Ascending aorta (tissue), 2 donors: ENCODE data around the gene POLQ. TPM values are rescaled to one million over a fixed set of nuclear protein-coding genes. Genes with fewer than 3 reads are reported as not detected.

Source experiments
- DNase-seq, 2 donors: peaks; one replicate each; pipeline ENCODE4 v3.0.0-alpha.2; 2019; ENCODE audit warnings: low spot score in 2 of 2
- H3K27ac ChIP-seq, 2 donors: fragments of 200-600 bp; sonication (generic); one replicate each; pipeline ENCODE4 v1.5.1; 2016 to 2017; ENCODE audit warnings: mild to moderate bottlenecking in 1 of 2
- H3K27me3 ChIP-seq: fragments of 200-600 bp; sonication (generic); one replicate; pipeline ENCODE4 v1.5.1; 2017
- H3K36me3 ChIP-seq, 2 donors: fragments of 200-600 bp; sonication (generic); one replicate each; pipeline ENCODE4 v1.5.1; 2016
- H3K4me1 ChIP-seq, 2 donors: fragments of 200-600 bp; sonication (generic); one replicate each; pipeline ENCODE4 v1.5.1; 2016 to 2017; ENCODE audit warnings: mild to moderate bottlenecking in 1 of 2
- H3K4me3 ChIP-seq, 2 donors: fragments of 200-600 bp; sonication (generic); one replicate each; pipeline ENCODE4 v1.5.1; 2016 to 2017; ENCODE audit warnings: mild to moderate bottlenecking in 1 of 2
- H3K9me3 ChIP-seq, 2 donors: fragments of 200-600 bp; sonication (generic); one replicate each; pipeline ENCODE4 v1.5.1; 2016
- intact Hi-C: fragments of 100-400 bp; cut with DNase I; formaldehyde crosslinking; loops from one replicate; pipeline ENCODE4 v1.15.1; 2023
- total RNA-seq: library from RNA; depleted of rRNA; stranded (reverse); fragments of >200 nt; gene quantifications from one replicate; pipeline ENCODE4 v1.1.0, GENCODE V29; 2016
- TF ChIP-seq, protein P1 (sequence below), 3 experiments: fragments of 200-600 bp in 2 of 3; fragments of 450-650 bp in 1 of 3; sonication (generic) in 2 of 3; IDR thresholded peaks; one replicate each; pipeline ENCODE4 v1.5.1; 2016 to 2019; ENCODE audit warnings: antibody characterized with exemption in 3 of 3, mild to moderate bottlenecking in 1 of 3, moderate library complexity in 1 of 3

The POLQ gene
- total RNA-seq, 1 donor from 2014 or later = not detected

DNA sequence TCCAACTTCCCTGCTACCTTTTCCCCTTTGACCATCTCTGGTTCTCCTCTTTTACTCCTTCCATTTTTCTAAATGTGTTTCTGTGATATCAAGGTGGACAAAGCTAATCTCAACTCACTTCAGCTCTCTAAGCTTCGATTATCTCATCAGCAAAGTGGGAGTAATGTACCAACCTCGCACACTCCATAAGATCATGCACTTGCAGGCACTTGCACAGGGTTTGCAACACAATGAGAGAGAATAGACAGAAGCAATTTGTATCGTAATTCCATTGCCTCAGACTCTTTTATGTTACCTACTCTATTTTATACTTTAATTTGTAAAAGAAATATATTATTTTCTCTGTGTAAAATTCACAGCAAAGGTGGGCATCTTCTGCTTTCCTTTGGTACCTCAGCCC, 7.0 kb upstream of the POLQ start:
- DNase-seq = no peak
- intact Hi-C loops = no loop called here
- no peaks in the 10 kb centered on the region for H3K4me1 ChIP-seq
- no peak overlapping the region for H3K27ac ChIP-seq
- TF ChIP-seq, protein P1, sequence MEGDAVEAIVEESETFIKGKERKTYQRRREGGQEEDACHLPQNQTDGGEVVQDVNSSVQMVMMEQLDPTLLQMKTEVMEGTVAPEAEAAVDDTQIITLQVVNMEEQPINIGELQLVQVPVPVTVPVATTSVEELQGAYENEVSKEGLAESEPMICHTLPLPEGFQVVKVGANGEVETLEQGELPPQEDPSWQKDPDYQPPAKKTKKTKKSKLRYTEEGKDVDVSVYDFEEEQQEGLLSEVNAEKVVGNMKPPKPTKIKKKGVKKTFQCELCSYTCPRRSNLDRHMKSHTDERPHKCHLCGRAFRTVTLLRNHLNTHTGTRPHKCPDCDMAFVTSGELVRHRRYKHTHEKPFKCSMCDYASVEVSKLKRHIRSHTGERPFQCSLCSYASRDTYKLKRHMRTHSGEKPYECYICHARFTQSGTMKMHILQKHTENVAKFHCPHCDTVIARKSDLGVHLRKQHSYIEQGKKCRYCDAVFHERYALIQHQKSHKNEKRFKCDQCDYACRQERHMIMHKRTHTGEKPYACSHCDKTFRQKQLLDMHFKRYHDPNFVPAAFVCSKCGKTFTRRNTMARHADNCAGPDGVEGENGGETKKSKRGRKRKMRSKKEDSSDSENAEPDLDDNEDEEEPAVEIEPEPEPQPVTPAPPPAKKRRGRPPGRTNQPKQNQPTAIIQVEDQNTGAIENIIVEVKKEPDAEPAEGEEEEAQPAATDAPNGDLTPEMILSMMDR (IDR thresholded peaks at IDR 0.05) = no peak
- no peaks in the 10 kb centered on the region for H3K27me3 ChIP-seq
- H3K9me3 ChIP-seq = no peaks in the 10 kb centered on the region
- H3K4me3 ChIP-seq = no peak overlapping the region
- H3K36me3 ChIP-seq = no peaks in the 10 kb centered on the region

DNA sequence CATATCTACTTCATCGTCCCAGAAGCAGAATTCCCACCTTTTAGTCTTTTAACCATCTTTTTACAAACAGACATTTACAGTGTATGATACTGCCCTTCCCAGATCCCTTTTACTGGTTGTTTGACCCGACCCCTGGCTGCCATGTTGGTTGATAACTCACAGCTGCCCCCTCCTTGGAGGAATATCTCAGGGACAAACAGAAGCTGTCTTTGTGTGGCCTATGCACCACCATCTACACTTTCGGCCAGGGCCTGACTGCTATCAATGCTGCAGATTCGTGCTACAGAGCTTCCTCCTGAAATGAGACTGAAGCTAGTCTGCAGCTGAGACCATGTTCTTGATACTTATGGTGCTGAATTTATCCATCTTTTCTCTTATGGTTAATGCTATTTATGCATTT, 6.6 kb upstream of the POLQ start:
- Histone ChIP-seq H3K4me1 (no peaks in the 10 kb centered on the region), H3K36me3 (no peaks in the 10 kb centered on the region), H3K4me3 (peak overlapping the region in 1 of 2 donors; percentile 8), H3K9me3 (no peaks in the 10 kb centered on the region), H3K27ac (no peak overlapping the region), H3K27me3 (no peaks in the 10 kb centered on the region)
- DNase-seq = no peak
- intact Hi-C loops = no loop called here
- TF ChIP-seq, protein P1 (IDR thresholded peaks at IDR 0.05) = no peak

DNA sequence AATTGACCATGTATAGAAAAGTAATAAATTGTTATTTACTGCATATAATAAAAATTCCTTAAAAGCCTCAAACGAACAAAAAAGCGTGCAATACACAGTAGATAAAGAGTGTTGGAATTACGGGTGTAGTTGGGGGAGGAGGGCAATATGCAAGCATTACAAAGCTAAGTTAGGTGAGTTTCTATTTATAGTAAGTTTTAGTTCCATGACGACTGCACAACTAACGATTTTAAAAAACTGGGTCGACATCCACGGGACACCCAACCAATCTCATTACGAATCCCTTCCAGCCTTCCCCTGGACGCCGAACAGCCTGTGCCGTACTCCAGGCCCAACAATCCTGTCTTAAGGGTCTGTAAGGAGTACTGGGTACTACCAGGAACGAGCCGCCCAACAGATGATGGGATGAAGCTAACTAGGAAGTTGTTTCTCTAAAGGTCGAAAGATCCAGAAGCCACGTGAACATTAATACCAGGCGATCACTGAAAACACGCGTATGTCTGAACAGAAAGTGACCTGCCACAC, 677 bp downstream of the POLQ start:
- Histone ChIP-seq H3K36me3 (no peaks in the 10 kb centered on the region), H3K4me1 (peaks cover 3 to 5% of the 10 kb centered on the region in 2 donors), H3K4me3 (peak overlapping the region; percentile 55 to 66), H3K27ac (no peak overlapping the region), H3K9me3 (no peaks in the 10 kb centered on the region), H3K27me3 (no peaks in the 10 kb centered on the region)
- TF ChIP-seq, protein P1 (IDR thresholded peaks at IDR 0.05) = no peak
- no peak for DNase-seq
- intact Hi-C loops = loop anchor here (5.0 to 10.0 kb wide), 3 partner anchors 102 to 840 kb away; partner anchors contain the start of genes FAM162A, GOLGB1 and MIX23

DNA sequence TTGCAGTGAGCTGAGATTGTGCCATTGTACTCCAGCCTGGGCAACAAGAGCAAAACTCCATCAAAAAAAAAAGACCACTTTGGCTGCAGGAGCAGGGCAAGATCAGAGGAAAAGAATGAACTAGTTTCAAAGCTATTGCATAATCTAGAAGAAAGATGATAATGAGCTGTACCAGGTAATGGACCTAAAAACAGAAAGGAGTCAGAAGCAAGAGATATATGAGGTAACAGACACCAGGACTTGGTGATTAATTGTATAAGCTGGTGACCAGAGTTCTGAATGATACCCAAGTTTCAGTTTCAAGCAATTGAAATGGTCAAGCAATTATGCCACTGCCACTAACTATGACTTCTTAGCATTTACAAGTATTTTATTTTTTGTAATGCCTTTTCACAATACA, 2.9 kb downstream of the POLQ start:
- Histone ChIP-seq H3K36me3 (no peaks in the 10 kb centered on the region), H3K27me3 (no peaks in the 10 kb centered on the region), H3K4me3 (no peak overlapping the region), H3K4me1 (peaks cover 3 to 5% of the 10 kb centered on the region in 2 donors), H3K9me3 (no peaks in the 10 kb centered on the region), H3K27ac (no peak overlapping the region)
- intact Hi-C loops = loop anchor here (10.0 kb wide), 1 partner anchor 842 kb away; the partner anchor contains the start of genes FAM162A and MIX23
- TF ChIP-seq, protein P1 (IDR thresholded peaks at IDR 0.05) = no peak
- DNase-seq = no peak

DNA sequence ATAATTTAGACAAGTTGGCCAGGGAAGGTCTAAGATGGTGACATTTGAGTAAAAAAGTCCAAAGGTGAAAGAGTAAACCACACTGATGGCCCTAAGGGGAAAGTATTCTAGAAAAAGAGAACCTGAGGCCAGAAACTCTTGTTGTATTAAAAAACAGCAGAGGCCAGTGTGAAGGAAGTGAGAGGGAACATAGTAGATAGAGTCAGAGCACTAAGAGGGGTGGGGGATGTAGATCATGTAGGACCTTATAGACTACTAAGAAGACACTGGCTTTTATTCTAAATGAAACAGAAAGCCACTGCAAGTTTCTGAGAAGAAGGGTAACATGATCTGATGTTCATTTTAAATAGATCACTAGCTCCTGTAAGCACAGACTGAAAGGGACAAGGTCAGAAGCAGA, 14.5 kb downstream of the POLQ start:
- intact Hi-C loops = no loop called here
- Histone ChIP-seq H3K4me1 (no peaks in the 10 kb centered on the region), H3K36me3 (no peaks in the 10 kb centered on the region), H3K27me3 (no peaks in the 10 kb centered on the region), H3K4me3 (no peak overlapping the region), H3K27ac (no peak overlapping the region), H3K9me3 (no peaks in the 10 kb centered on the region)
- TF ChIP-seq, protein P1 (IDR thresholded peaks at IDR 0.05) = no peak
- DNase-seq = no peak

DNA sequence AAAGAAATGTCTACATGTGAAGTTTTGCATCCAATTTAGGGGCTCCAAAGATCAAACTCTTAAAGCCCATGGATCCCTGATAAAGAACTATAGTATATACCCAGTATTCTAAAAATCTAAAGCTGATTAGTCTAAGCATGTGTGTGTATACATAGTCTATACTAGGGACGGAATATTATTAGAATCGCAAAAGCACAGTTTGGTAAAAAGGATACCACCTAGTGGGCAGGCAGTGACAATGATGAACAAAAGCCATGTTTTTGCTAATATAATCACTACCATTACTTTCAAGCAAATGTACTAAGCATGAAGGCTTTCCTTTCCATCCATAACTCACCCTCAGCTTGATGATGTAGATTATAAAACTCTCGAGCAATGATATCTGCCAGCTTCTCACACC, 16.5 kb downstream of the POLQ start:
- intact Hi-C loops = no loop called here
- Histone ChIP-seq H3K27me3 (no peaks in the 10 kb centered on the region), H3K9me3 (no peaks in the 10 kb centered on the region), H3K36me3 (no peaks in the 10 kb centered on the region), H3K4me3 (no peak overlapping the region), H3K27ac (no peak overlapping the region), H3K4me1 (no peaks in the 10 kb centered on the region)
- TF ChIP-seq, protein P1 (IDR thresholded peaks at IDR 0.05) = no peak
- no peak for DNase-seq
